Measurements from ENCODE around the gene GDF10. TPM values are rescaled to one million over a fixed set of nuclear protein-coding genes. Genes with fewer than 3 reads are reported as not detected.

Gene GDF10
- total and polyA plus RNA-seq, 2 donors (not counting 1 experiment from before 2014, with no cell fraction given), result not detected

DNA sequence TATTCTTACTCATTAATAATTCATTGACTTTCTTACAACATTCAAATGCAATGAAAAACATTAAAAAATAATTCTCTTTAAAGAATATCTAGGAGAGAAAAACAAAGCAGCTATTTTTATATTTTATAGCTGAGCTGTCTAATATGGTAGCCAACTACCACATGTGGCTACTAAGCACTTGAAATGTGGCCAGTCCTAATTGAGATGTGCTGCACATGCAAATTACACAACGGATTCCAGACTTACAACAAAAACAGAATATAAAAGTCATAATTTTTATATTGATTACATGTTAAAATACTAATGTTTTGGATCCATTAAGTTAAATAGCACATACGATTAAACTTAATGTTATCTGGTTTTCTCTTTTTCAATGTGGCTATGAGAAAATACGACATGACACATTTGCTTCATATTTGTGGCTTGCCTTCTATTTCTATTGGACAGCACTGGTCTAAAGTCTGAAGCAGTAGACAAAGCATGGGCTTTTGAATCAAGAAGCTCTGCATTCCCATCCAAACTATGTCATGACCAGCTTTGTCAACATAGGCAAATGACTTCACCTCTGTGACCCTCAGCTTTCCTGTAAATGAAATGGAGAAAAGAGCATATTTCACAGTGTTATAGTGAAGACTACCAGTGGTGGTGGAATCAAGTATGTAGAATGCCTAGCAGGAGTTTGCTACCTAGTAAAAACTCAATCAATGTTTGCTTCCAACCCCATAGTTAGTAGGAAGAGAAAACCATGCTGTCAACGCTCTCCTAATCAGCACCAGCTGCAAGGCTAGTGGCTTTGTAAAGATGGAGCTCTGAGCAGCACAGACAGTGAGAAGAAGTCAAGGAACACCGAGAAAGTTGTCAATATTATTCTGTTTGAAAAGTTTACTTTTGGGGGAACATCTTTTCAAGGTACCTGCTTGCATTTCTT, 37.1 kb upstream of the GDF10 start:
- Histone ChIP-seq H3K9me3 (ENCODE audit: control extremely low read depth in 1 of 3, control insufficient read depth in 2 of 3, insufficient read depth in 1 of 3, low read length in 2 of 3) (no peaks in the 10 kb centered on the region), H3K36me3 (replicated peaks in 1 of 2; ENCODE audit: control extremely low read depth in 1 of 2, control insufficient read depth in 1 of 2, extremely low read depth in 1 of 2, insufficient read depth in 2 of 2, low read length in 1 of 2) (no peaks in the 10 kb centered on the region), H3K4me2 (replicated peaks; ENCODE audit: low read depth, low read length, poor library complexity, severe bottlenecking) (no peak overlapping the region), H3K9ac (ENCODE audit: low read length) (no peak overlapping the region), H3K27ac (ENCODE audit: low read length in 2 of 2) (no peak overlapping the region), H2AFZ (ENCODE audit: insufficient read depth, low read depth, low read length, poor library complexity, severe bottlenecking) (no peak overlapping the region), H3K4me3 (ENCODE audit: control extremely low read depth in 1 of 5, extremely low read depth in 1 of 5, insufficient read depth in 1 of 5, low read depth in 2 of 5, low read length in 4 of 5) (no peak overlapping the region), H4K20me1 (ENCODE audit: control insufficient read depth, insufficient read depth, low read length, poor library complexity, severe bottlenecking) (no peaks in the 10 kb centered on the region), H3K79me2 (ENCODE audit: control insufficient read depth, insufficient read depth, low read length) (no peaks in the 10 kb centered on the region), H3K4me1 (ENCODE audit: control insufficient read depth in 2 of 2, insufficient read depth in 2 of 2, low read length in 2 of 2) (peaks cover 43 to 44% of the 10 kb centered on the region in 2 donors), H3K27me3 (replicated peaks in 1 of 4; ENCODE audit: control extremely low read depth in 1 of 4, control insufficient read depth in 3 of 4, insufficient read depth in 4 of 4, low read length in 3 of 4) (no peaks in the 10 kb centered on the region)
- Mint-ChIP-seq H3K9me3 (ENCODE audit: insufficient read depth) (no peaks in the 10 kb centered on the region), H3K4me1 (peaks cover 40% of the 10 kb centered on the region), H3K27me3 (no peaks in the 10 kb centered on the region), H3K4me3 (no peak overlapping the region), H3K27ac (no peak overlapping the region)
- intact Hi-C loops (cut with micrococcal nuclease), result loop anchor here (5.0 kb wide), 1 partner anchor 96 kb away; no protein-coding TSS in a partner anchor
- TF ChIP-seq, protein P1, sequence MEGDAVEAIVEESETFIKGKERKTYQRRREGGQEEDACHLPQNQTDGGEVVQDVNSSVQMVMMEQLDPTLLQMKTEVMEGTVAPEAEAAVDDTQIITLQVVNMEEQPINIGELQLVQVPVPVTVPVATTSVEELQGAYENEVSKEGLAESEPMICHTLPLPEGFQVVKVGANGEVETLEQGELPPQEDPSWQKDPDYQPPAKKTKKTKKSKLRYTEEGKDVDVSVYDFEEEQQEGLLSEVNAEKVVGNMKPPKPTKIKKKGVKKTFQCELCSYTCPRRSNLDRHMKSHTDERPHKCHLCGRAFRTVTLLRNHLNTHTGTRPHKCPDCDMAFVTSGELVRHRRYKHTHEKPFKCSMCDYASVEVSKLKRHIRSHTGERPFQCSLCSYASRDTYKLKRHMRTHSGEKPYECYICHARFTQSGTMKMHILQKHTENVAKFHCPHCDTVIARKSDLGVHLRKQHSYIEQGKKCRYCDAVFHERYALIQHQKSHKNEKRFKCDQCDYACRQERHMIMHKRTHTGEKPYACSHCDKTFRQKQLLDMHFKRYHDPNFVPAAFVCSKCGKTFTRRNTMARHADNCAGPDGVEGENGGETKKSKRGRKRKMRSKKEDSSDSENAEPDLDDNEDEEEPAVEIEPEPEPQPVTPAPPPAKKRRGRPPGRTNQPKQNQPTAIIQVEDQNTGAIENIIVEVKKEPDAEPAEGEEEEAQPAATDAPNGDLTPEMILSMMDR (IDR thresholded peaks at IDR 0.05), result no peak
- no peak for TF ChIP-seq EZH2 (IDR thresholded peaks at IDR 0.05; ENCODE audit: borderline replicate concordance, insufficient read depth, low read depth, low read length, poor library complexity, severe bottlenecking)
- ChIA-PET CTCF (interaction anchor here (1.4 kb wide), 3 partner anchors 8 to 215 kb away, joined by 3 to 4 read pairs (median 4); no protein-coding TSS in a partner anchor), POLR2A (no interaction called here)
- no peak for ATAC-seq (ENCODE audit: low read depth)
- no peak for DNase-seq
- WGBS (ENCODE audit: insufficient coverage), result 83% methylated on average over 1 of the region's 5 CpGs

DNA sequence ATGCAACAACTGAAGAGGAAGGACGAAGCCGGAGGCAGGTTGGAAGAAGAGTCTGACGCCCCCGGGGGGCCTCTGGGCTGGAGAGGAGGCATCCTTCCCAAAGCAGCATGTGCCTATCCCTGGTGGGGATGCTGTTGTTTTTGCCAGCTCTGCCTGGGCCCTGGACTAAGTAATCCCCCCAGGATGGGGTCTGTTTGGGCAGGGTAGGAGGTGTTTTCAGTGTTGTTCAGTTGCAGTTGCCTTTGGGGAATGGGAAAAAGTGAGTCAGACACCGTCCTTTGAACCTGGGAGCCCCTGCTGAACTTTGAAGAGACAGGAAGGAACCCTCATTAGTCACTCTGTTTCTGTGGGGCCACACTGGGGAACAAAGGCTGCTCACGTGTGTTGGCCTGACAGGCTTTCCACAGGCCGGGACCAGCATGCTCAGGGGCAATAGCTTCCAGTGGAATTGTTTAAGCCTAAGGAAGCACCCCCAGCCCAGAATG, 35.2 kb upstream of the GDF10 start:
- no peak for DNase-seq
- peak overlapping the region; percentile 0 for H2AFZ ChIP-seq (ENCODE audit: insufficient read depth, low read depth, low read length, poor library complexity, severe bottlenecking)
- H3K4me2 ChIP-seq (replicated peaks; ENCODE audit: low read depth, low read length, poor library complexity, severe bottlenecking), result no peak overlapping the region
- no peaks in the 10 kb centered on the region for H3K36me3 ChIP-seq (replicated peaks in 1 of 2; ENCODE audit: control extremely low read depth in 1 of 2, control insufficient read depth in 1 of 2, extremely low read depth in 1 of 2, insufficient read depth in 2 of 2, low read length in 1 of 2)
- 51% methylated on average over 5 of the region's 7 CpGs for WGBS (ENCODE audit: insufficient coverage)
- Mint-ChIP-seq H3K4me1 (peaks cover 25% of the 10 kb centered on the region), H3K27ac (peak overlapping the region; percentile 28), H3K27me3 (no peaks in the 10 kb centered on the region), H3K9me3 (ENCODE audit: insufficient read depth) (no peaks in the 10 kb centered on the region), H3K4me3 (no peak overlapping the region)
- H3K4me1 ChIP-seq (ENCODE audit: control insufficient read depth in 2 of 2, insufficient read depth in 2 of 2, low read length in 2 of 2), result peaks cover 23 to 25% of the 10 kb centered on the region in 2 donors
- no peak for TF ChIP-seq EZH2 (IDR thresholded peaks at IDR 0.05; ENCODE audit: borderline replicate concordance, insufficient read depth, low read depth, low read length, poor library complexity, severe bottlenecking)
- TF ChIP-seq, protein P1 (IDR thresholded peaks at IDR 0.05), result no peak
- no peaks in the 10 kb centered on the region for H4K20me1 ChIP-seq (ENCODE audit: control insufficient read depth, insufficient read depth, low read length, poor library complexity, severe bottlenecking)
- H3K27me3 ChIP-seq (replicated peaks in 1 of 4; ENCODE audit: control extremely low read depth in 1 of 4, control insufficient read depth in 3 of 4, insufficient read depth in 4 of 4, low read length in 3 of 4), result no peaks in the 10 kb centered on the region
- ChIA-PET POLR2A (no interaction called here), CTCF (no interaction called here)
- H3K4me3 ChIP-seq (ENCODE audit: control extremely low read depth in 1 of 5, extremely low read depth in 1 of 5, insufficient read depth in 1 of 5, low read depth in 2 of 5, low read length in 4 of 5), result no peak overlapping the region
- no peaks in the 10 kb centered on the region for H3K9me3 ChIP-seq (ENCODE audit: control extremely low read depth in 1 of 3, control insufficient read depth in 2 of 3, insufficient read depth in 1 of 3, low read length in 2 of 3)
- no peak overlapping the region for H3K9ac ChIP-seq (ENCODE audit: low read length)
- no peak overlapping the region for H3K27ac ChIP-seq (ENCODE audit: low read length in 2 of 2)
- intact Hi-C loops (cut with micrococcal nuclease), result loop anchor here (5.0 kb wide), 1 partner anchor 98 kb away; no protein-coding TSS in a partner anchor
- no peaks in the 10 kb centered on the region for H3K79me2 ChIP-seq (ENCODE audit: control insufficient read depth, insufficient read depth, low read length)
- ATAC-seq (ENCODE audit: low read depth), result no peak
